Esophagus muscularis mucosa (tissue), 4 donors: ENCODE data around the gene LENG1.
A peak's percentile ranks its signal among the peaks of the same experiment; 100 is the strongest.

ENCODE experiments used
- CTCF ChIP-seq, 3 experiments: fragments of 200-600 bp in 2 of 3; fragments of 450-650 bp in 1 of 3; sonication (generic) in 2 of 3; IDR thresholded peaks; one replicate each; pipeline ENCODE4 v1.5.1; 2017 to 2019; ENCODE audit warnings: antibody characterized with exemption in 3 of 3, mild to moderate bottlenecking in 2 of 3, moderate library complexity in 1 of 3
- EP300 ChIP-seq: sonication (generic); formaldehyde crosslinking; IDR thresholded peaks from one replicate; pipeline ENCODE4 v1.6.1; 2017; ENCODE audit warnings: antibody characterized with exemption
- POLR2A ChIP-seq: fragments of 450-650 bp; IDR thresholded peaks from one replicate; pipeline ENCODE4 v1.6.1; 2017; ENCODE audit warnings: antibody characterized with exemption, moderate library complexity, mild to moderate bottlenecking, low read depth

GRCh38 chr19:54189145-54189734 is 29.7 kb upstream of the LENG1 start, which contains the start of gene MBOAT7:
- TF ChIP-seq CTCF (IDR thresholded peaks at IDR 0.05) (peak in 2 of 3 experiments; percentile 42 to 44), POLR2A (no peak), EP300 (no peak)
